Upper lobe of left lung (tissue), 4 donors: ENCODE data around the gene CUZD1.
"Not testable (repeated sequence)": the region's sequence is repeated elsewhere in the genome, so short reads cannot be mapped to it uniquely, and the experiment has no call there.

Experiments
- CTCF ChIP-seq, 6 experiments: fragments of 450-650 bp in 4 of 6; fragments of 200-600 bp in 2 of 6; sonication (generic) in 2 of 6; IDR thresholded peaks; one replicate each; pipeline ENCODE4 v1.5.1; 2016 to 2019; ENCODE audit warnings: antibody characterized with exemption in 6 of 6
- EP300 ChIP-seq, 4 donors: sonication (generic); formaldehyde crosslinking; IDR thresholded peaks; one replicate each; pipeline ENCODE4 v1.5.1; 2017; ENCODE audit warnings: antibody characterized with exemption in 4 of 4, control low read depth in 2 of 4
- POLR2A ChIP-seq, 4 donors: fragments of 450-650 bp; IDR thresholded peaks; one replicate each; pipeline ENCODE4 v1.5.1; 2016 to 2017; ENCODE audit warnings: antibody characterized with exemption in 4 of 4, mild to moderate bottlenecking in 2 of 4
- POLR2AphosphoS5 ChIP-seq, 2 donors: sonication (generic); formaldehyde crosslinking; IDR thresholded peaks; one replicate each; pipeline ENCODE4 v1.5.1; 2017; ENCODE audit warnings: antibody characterized with exemption in 2 of 2

- not testable (repeated sequence) for TF ChIP-seq CTCF, POLR2A, POLR2AphosphoS5, EP300 (IDR thresholded peaks at IDR 0.05)
Observed at GRCh38 chr10:122868768-122869167, 23.1 kb upstream of the CUZD1 start.
